ENCODE measurements around the gene TMEM240.

GRCh38 chr1:1563688-1564087 is 23.3 kb upstream of the TMEM240 start:
- TF ChIP-seq CTCF (IDR thresholded peaks at IDR 0.05; ENCODE audit: insufficient read depth, low read depth, low read length): no peak
- TF ChIP-seq EZH2 (IDR thresholded peaks at IDR 0.05; ENCODE audit: insufficient read depth, low read length): no peak

All from astrocyte (in vitro differentiated cells and primary cell).